Hair follicular keratinocyte (primary cell): Measurements from ENCODE around the gene ZBTB20. TPM values are rescaled to one million over a fixed set of nuclear protein-coding genes. Genes with fewer than 3 reads are reported as not detected.

Experiments
- total RNA-seq: library from RNA; depleted of rRNA; stranded (reverse); fragments of >200 nt; gene quantifications from 2 replicates; pipeline ENCODE4 v1.2.3, GENCODE V29; 2015

ZBTB20 gene
- 0.94 and 1.2 TPM in 2 replicates for total RNA-seq

DNA sequence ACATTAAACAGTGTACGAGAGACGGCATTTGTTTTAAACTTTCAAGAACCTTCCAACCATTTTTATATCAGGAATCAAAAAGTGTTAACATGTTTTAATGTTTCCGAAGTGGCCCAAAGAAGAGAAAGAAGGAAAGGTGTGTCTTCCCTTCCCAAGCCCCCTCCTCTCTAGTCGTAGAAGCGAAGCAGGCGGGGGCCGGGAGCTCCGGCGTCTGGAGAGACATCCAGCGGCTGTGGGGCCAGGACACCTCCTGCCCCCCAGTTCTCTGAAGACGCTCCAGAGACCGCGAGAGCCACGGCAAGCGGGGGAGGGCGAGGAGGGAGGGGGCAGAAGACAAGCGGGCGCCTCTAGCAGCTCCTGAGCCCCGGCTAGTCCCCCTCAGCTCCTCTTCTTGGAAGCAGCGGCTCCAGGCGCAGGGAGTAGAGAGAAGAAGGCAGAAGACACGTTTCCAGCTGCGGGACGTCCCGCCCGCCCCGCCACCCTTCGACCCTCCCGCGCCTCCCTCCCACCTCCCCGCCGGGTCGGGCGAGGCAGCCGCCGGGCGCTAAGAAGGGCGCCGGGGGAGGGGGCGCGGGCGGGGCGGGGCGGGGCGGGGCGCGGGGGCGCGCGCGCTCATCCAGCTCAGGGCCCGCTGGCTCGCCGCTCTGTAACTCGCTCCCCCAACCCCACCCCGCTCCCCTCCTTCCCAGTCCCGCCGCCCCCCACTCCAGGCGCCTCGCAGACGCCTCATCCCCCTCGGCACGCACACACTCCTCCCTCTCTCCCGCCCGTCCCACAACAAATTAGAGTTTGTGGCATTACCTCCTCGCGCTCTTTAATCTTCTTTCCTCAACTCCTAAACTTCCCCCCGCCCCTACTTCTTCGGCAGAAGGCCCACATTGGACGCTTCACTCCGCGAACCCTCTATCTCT lies at the start of gene ZBTB20:
Gene ZBTB20, minus strand, starts transcription at position 871 of the 911 bp plus-strand sequence.

DNA sequence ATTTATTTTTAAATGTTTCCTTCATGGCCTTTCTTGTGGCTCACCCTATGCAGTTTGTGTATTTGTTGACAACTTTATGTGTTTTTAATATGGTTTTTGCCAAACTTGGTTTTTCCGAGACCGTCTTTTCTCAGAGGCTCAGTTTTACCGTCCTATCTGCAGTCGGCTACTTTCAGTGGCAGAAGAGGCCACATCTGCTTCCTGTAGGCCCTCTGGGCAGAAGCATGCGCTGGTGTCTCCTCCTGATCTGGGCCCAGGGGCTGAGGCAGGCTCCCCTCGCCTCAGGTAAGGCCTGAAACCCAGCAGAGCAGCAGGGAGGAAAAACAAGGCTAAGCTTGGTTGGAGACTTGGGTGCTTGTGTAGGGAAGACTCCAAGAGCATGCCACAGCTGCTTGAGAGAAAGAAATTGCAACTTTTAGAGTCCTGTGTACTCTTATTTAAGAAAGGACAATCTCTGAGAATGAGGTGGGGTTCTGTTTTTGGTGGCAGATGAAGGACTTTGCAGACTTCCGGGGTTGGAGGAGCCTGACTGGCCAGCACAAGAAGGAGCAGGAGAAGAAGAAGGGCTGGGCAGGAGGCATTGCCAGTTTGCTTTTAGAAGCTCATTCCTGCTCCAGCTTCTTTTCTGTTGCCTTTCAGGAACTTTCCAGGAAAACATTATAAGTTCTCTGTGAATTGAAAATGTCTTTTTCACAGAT lies 853.1 kb downstream of the ZBTB20 start, which contains the start of gene TIGIT:
Gene TIGIT, plus strand, starts transcription at position 191 of the 698 bp plus-strand sequence. Its CDS starts 34 bp downstream, at position 225.

